C4-2B (cell line): Measurements from ENCODE around the gene ZNF423.

ENCODE experiments used
- H3K27ac ChIP-seq: fragments of 450-650 bp; 2 replicates; pipeline ENCODE4 v1.5.1; 2017
- ZFX ChIP-seq: fragments of 450-650 bp; IDR thresholded peaks from 2 replicates; pipeline ENCODE4 v1.6.1; 2017
- TF ChIP-seq, protein P1 (sequence below): fragments of 450-650 bp; conservative IDR thresholded peaks from 2 replicates; pipeline ENCODE4 v1.5.1; 2017; ENCODE audit warnings: mild to moderate bottlenecking

The ZNF423 gene

DNA sequence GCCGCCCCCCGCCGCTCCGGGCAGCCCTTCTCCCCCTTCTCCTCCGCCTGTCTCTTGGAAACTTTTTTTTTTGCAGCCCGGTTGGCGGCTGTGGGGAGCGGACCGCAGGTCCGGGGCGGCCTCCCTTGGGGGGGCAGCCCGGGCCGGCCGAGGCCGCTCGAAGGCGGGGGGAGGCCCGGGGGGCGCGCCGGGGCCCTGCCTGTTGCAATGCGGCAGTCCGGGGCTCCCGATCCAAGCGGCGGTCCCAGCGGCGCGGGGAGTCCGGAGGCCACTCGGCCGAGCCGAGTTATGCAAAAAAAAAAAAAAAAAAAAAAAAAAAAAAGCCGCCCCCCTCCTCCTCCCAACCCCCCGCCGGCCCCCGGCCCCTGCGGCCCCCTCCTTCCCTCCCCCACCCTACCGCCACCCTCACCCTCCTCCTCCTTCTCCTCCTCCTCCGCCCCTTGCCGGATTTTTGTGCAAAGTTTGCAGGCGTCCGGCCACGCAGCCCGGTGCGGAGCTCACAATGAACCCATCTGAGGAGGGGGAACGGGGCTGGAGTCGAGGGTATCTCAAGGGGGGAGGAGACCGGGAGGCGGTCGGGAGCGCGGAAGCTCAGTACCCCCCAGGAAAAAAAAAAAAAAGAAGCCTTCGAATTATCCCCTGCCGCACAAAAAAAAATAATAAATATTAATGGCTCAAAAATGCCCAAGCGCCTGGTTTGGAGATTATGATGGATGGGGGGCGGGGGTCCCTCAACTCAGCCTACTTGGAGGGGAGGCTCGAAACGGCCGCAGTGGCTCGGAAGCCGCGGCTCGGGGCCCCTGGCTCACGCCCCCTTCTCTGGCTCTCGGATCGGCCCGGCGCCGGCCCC lies at the start of gene ZNF423:
ZNF423 (minus strand) TSS at position 291 of the 850 bp plus-strand sequence. CDS start 338 bp downstream, outside the sequence.
- peak within 1 kb of the TSS; percentile 58 for H3K27ac ChIP-seq
- no peak for TF ChIP-seq ZFX
- TF ChIP-seq, protein P1, sequence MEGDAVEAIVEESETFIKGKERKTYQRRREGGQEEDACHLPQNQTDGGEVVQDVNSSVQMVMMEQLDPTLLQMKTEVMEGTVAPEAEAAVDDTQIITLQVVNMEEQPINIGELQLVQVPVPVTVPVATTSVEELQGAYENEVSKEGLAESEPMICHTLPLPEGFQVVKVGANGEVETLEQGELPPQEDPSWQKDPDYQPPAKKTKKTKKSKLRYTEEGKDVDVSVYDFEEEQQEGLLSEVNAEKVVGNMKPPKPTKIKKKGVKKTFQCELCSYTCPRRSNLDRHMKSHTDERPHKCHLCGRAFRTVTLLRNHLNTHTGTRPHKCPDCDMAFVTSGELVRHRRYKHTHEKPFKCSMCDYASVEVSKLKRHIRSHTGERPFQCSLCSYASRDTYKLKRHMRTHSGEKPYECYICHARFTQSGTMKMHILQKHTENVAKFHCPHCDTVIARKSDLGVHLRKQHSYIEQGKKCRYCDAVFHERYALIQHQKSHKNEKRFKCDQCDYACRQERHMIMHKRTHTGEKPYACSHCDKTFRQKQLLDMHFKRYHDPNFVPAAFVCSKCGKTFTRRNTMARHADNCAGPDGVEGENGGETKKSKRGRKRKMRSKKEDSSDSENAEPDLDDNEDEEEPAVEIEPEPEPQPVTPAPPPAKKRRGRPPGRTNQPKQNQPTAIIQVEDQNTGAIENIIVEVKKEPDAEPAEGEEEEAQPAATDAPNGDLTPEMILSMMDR: no peak

DNA sequence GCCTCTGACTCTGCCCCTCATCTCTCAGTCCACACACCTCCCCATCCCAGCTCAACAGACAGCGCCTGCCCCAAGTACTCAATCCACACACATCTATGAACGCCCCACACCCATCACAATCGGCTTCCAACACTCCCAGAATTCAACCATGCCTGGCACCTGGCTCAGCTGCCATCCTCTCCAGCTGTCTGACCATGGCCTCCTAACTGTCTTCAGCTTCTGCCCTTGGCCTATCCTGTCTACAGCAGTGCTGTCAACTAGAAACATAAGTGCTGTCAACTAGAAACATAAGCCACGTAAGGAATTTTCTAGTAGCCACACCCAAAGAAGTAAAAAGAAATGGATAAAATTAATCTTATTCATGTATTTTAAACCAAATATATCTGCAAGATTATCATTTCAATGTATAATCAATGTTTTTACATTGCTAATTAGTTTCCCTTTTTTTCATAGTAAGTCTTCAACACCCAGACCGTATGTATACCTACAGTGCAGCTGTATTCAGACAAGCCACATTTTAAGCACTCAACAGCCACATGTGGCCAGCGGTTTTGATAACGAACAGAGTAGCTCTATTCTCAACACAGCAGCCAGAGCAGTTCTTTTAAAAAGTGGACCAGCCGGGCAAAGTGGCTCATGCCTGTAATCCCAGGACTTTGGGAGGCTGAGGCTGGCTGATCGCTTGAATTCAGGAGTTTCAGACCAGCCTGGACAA lies 48.6 kb upstream of the ZNF423 start:
- H3K27ac ChIP-seq: no peak overlapping the region
- TF ChIP-seq ZFX: no peak
- TF ChIP-seq, protein P1: no peak

- no peak overlapping the region for H3K27ac ChIP-seq
- TF ChIP-seq, protein P1: no peak
- TF ChIP-seq ZFX: no peak
Measured at GRCh38 chr16:49902908-49903307, 47.0 kb upstream of the ZNF423 start.

- no peak for TF ChIP-seq ZFX
- TF ChIP-seq, protein P1: no peak
- no peak overlapping the region for H3K27ac ChIP-seq
Measured at GRCh38 chr16:49901711-49902110, 45.8 kb upstream of the ZNF423 start.

DNA sequence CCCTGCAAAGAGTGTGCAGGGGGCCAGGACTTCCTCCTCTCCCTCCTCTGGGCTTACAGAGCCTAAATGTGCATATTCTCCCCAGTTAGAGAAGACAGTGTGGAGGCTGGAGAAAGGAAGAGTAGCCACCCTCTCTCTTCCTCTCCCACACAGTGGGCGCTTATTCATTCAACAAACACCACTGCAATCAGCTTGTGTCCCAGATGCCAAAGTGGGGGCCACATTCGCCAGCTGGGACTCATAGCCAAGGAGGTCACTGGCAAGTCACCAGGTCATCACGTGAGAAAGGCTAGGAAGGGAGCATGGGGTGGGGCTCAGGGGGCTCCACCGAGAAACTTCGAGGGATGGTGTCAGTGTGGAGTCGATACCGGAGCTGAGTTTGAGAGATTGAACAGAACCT lies 45.0 kb upstream of the ZNF423 start:
- TF ChIP-seq, protein P1: no peak
- TF ChIP-seq ZFX: no peak
- no peak overlapping the region for H3K27ac ChIP-seq

DNA sequence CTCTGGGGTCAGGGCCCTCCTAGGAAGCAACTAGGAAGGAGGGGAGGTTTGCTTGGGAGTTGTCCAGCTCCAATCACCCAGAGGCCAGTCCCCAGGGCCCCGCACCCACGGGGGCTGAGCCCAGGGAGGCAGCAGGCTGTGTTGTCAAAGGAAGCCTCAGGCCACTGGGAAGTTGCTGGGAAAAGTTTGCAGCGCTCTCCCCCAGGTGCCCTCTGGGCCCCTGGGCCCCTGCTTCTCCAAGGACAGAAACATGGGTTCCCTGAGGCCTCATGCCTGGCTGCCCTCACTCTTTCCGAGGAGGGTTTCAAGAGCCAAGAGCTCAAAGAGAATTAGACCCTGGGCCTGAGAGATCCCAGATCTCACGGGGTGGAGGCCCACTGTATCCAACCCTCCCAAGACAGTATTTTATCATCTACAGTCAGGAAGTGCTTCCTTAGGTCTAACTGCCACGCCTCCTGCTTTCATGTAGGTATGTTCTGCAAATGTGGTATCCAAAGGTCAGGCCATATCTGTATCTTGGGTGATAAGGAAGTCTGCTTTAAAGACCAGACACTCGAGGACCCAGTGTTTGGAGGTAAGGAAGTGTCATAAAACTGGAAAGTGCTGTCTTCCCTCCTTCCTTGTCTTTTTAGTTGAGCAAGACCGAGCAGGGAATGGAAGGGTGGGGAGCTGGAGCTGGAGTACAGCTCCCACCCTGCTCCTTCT lies 44.2 kb upstream of the ZNF423 start:
- no peak overlapping the region for H3K27ac ChIP-seq
- no peak for TF ChIP-seq ZFX
- TF ChIP-seq, protein P1: no peak
